Natural killer cell (primary cell): Measurements from ENCODE around the gene PRUNE1. TPM values are rescaled to one million over a fixed set of nuclear protein-coding genes. Genes with fewer than 3 reads are reported as not detected.

Source experiments
- ATAC-seq, 3 donors: fragments of 150-1000 bp in 2 of 3; fragments of 200-7000 bp in 1 of 3; cut with Tn5 transposase; 1 replicate in 1 of 3; 2 replicates in 2 of 3; pipeline ENCODE4 v1.10.0; 2021; ENCODE audit warnings: mild to moderate bottlenecking in 2 of 3, moderate library complexity in 2 of 3
- DNase-seq, 2 donors: peaks; one replicate each; pipeline versions ENCODE4 v3.0.0 to v3.0.0-alpha.2; 2013 to 2021; ENCODE audit warnings: mixed read lengths in 1 of 2
- H3K27ac ChIP-seq: one replicate; pipeline ENCODE4 v1.5.1; 2013; ENCODE audit warnings: mild to moderate bottlenecking, low read length
- H3K27me3 ChIP-seq: one replicate; pipeline ENCODE4 v1.6.1; 2013; ENCODE audit warnings: low read length; ENCODE audit not compliant: control insufficient read depth, insufficient read depth
- H3K36me3 ChIP-seq: one replicate; pipeline ENCODE4 v1.6.1; 2013; ENCODE audit warnings: low read length; ENCODE audit not compliant: control insufficient read depth, insufficient read depth
- H3K4me1 ChIP-seq: one replicate; pipeline ENCODE4 v1.6.1; 2013; ENCODE audit warnings: low read length; ENCODE audit not compliant: control insufficient read depth, insufficient read depth
- H3K4me3 ChIP-seq: one replicate; pipeline ENCODE4 v1.5.1; 2013; ENCODE audit warnings: low read length
- H3K9me3 ChIP-seq: one replicate; pipeline ENCODE4 v1.6.1; 2013; ENCODE audit warnings: low read length; ENCODE audit not compliant: control insufficient read depth, insufficient read depth
- H3K27ac Mint-ChIP-seq, 2 donors: one replicate each; pipeline ENCODE4 v1.8.0; 2022; ENCODE audit warnings: mild to moderate bottlenecking in 2 of 2, mixed read lengths in 2 of 2, moderate library complexity in 1 of 2
- H3K27me3 Mint-ChIP-seq, 2 donors: one replicate each; pipeline ENCODE4 v1.8.0; 2022; ENCODE audit warnings: low read depth in 2 of 2, mixed read lengths in 2 of 2
- H3K36me3 Mint-ChIP-seq: one replicate; pipeline ENCODE4 v1.8.0; 2022; ENCODE audit warnings: mixed read lengths
- H3K4me1 Mint-ChIP-seq, 2 donors: one replicate each; pipeline ENCODE4 v1.8.0; 2022; ENCODE audit warnings: mixed read lengths in 2 of 2
- H3K4me3 Mint-ChIP-seq: one replicate; pipeline ENCODE4 v1.8.0; 2022; ENCODE audit warnings: mild to moderate bottlenecking, moderate library complexity, mixed read lengths
- H3K9me3 Mint-ChIP-seq, 2 donors: one replicate each; pipeline ENCODE4 v1.8.0; 2022; ENCODE audit warnings: mixed read lengths in 2 of 2
- CTCF ChIP-seq: fragments of 200-600 bp; IDR thresholded peaks from one replicate; pipeline ENCODE4 v1.8.0; 2022; ENCODE audit warnings: antibody characterized with exemption
- WGBS: methylation state at CpG from one replicate; pipeline ENCODE4 v1.1.7; 2013; ENCODE audit warnings: missing lambda C conversion rate; ENCODE audit not compliant: insufficient coverage; 5-methylcytosine and 5-hydroxymethylcytosine counted together
- intact Hi-C: fragments of 100-400 bp; cut with micrococcal nuclease; formaldehyde crosslinking; loops from one replicate; pipeline ENCODE4 v1.14.2; 2022
- total RNA-seq, 4 donors: library from RNA; stranded (reverse); fragments of 120-200 nt in 1 of 4; gene quantifications; one replicate each; pipeline versions ENCODE4 v1.2.3 to v1.2.4, GENCODE V29; 2013 to 2022

PRUNE1 gene
- total RNA-seq, 3 donors from 2014 or later (not counting 1 experiment from before 2014, with no cell fraction given): 11.4 to 14.1 (median 13.5) TPM

- Mint-ChIP-seq H3K4me1 (no peaks in the 10 kb centered on the region), H3K4me3 (no peak overlapping the region), H3K36me3 (no peaks in the 10 kb centered on the region), H3K9me3 (no peaks in the 10 kb centered on the region), H3K27me3 (no peaks in the 10 kb centered on the region), H3K27ac (no peak overlapping the region)
- no peak for ATAC-seq
- Histone ChIP-seq H3K27ac (no peak overlapping the region), H3K4me1 (no peaks in the 10 kb centered on the region), H3K27me3 (no peaks in the 10 kb centered on the region), H3K4me3 (no peak overlapping the region), H3K9me3 (no peaks in the 10 kb centered on the region), H3K36me3 (no peaks in the 10 kb centered on the region)
- no peak for DNase-seq
- no peak for TF ChIP-seq CTCF
- intact Hi-C loops: no loop called here
- WGBS: 93% methylated on average over 3 of the region's 7 CpGs
These were observed 20.3 kb upstream of the PRUNE1 start for GRCh38 chr1:150987924-150988323.

- Histone ChIP-seq H3K27me3 (no peaks in the 10 kb centered on the region), H3K4me3 (no peak overlapping the region), H3K9me3 (no peaks in the 10 kb centered on the region), H3K27ac (no peak overlapping the region), H3K4me1 (peaks cover 4% of the 10 kb centered on the region), H3K36me3 (peaks cover 3% of the 10 kb centered on the region)
- H3K27me3 Mint-ChIP-seq: no peaks in the 10 kb centered on the region
- no peak overlapping the region for H3K4me3 Mint-ChIP-seq
- TF ChIP-seq CTCF: no peak
- no peak for DNase-seq
- ATAC-seq: no peak
- 75% methylated on average over 4 of the region's 4 CpGs for WGBS
- intact Hi-C loops: no loop called here
- no peaks in the 10 kb centered on the region for H3K36me3 Mint-ChIP-seq
- no peaks in the 10 kb centered on the region for H3K9me3 Mint-ChIP-seq
- no peak overlapping the region for H3K27ac Mint-ChIP-seq
- peaks cover 5 to 6% of the 10 kb centered on the region in 2 donors for H3K4me1 Mint-ChIP-seq
These were observed 15.6 kb upstream of the PRUNE1 start for GRCh38 chr1:150992626-150993025.

- no peak overlapping the region for H3K27ac Mint-ChIP-seq
- H3K27me3 ChIP-seq: no peaks in the 10 kb centered on the region
- intact Hi-C loops: no loop called here
- no peak for TF ChIP-seq CTCF
- no peak overlapping the region for H3K4me3 Mint-ChIP-seq
- H3K9me3 ChIP-seq: no peaks in the 10 kb centered on the region
- H3K4me1 ChIP-seq: peaks cover 4% of the 10 kb centered on the region
- no peak overlapping the region for H3K27ac ChIP-seq
- H3K4me1 Mint-ChIP-seq: peaks cover 5 to 6% of the 10 kb centered on the region in 2 donors
- no peaks in the 10 kb centered on the region for H3K9me3 Mint-ChIP-seq
- H3K4me3 ChIP-seq: no peak overlapping the region
- no peak for DNase-seq
- ATAC-seq: no peak
- WGBS: 92% methylated on average over 3 of the region's 3 CpGs
- no peaks in the 10 kb centered on the region for H3K27me3 Mint-ChIP-seq
- no peaks in the 10 kb centered on the region for H3K36me3 Mint-ChIP-seq
- H3K36me3 ChIP-seq: peaks cover 9% of the 10 kb centered on the region
These were observed 14.0 kb upstream of the PRUNE1 start for GRCh38 chr1:150994248-150994647.

GRCh38 chr1:150995460-150995859, 12.8 kb upstream of the PRUNE1 start:
- H3K4me3 Mint-ChIP-seq: no peak overlapping the region
- ATAC-seq (no peak), DNase-seq (no peak)
- H3K27ac Mint-ChIP-seq: peak overlapping the region in 1 of 2 donors; percentile 36
- Histone ChIP-seq H3K27me3 (no peaks in the 10 kb centered on the region), H3K27ac (no peak overlapping the region), H3K36me3 (peaks cover 12% of the 10 kb centered on the region), H3K9me3 (no peaks in the 10 kb centered on the region), H3K4me1 (peaks cover 4% of the 10 kb centered on the region), H3K4me3 (no peak overlapping the region)
- 88% methylated on average over 4 of the region's 4 CpGs for WGBS
- H3K36me3 Mint-ChIP-seq: no peaks in the 10 kb centered on the region
- intact Hi-C loops: loop anchor here (5.0 kb wide), 1 partner anchor 738 kb away; the partner anchor contains the start of gene CA14
- no peak for TF ChIP-seq CTCF
- peaks cover 5 to 6% of the 10 kb centered on the region in 2 donors for H3K4me1 Mint-ChIP-seq
- H3K9me3 Mint-ChIP-seq: no peaks in the 10 kb centered on the region
- no peaks in the 10 kb centered on the region for H3K27me3 Mint-ChIP-seq
